Stimulated activated naive CD8-positive, alpha-beta T cell treated with anti-CD3 and anti-CD28 coated beads, Interleukin-15, amount 100 ng/mL, for 72 hours (primary cell): ENCODE data around the gene CASK.

ENCODE experiments used
- ATAC-seq: fragments of 150-1000 bp; cut with Tn5 transposase; 2 replicates; pipeline ENCODE4 v1.10.0; 2021; ENCODE audit warnings: mild to moderate bottlenecking, moderate library complexity
- DNase-seq, 2 donors: peaks; one replicate each; pipeline ENCODE4 v3.0.0; 2021 to 2022
- H3K27ac Mint-ChIP-seq, 2 donors: one replicate each; pipeline ENCODE4 v1.8.0; 2022; ENCODE audit warnings: mild to moderate bottlenecking in 2 of 2, mixed read lengths in 2 of 2, moderate library complexity in 2 of 2
- H3K27me3 Mint-ChIP-seq: one replicate; pipeline ENCODE4 v1.8.0; 2022; ENCODE audit warnings: mixed read lengths
- H3K4me1 Mint-ChIP-seq: one replicate; pipeline ENCODE4 v1.8.0; 2022; ENCODE audit warnings: mild to moderate bottlenecking, mixed read lengths
- H3K4me3 Mint-ChIP-seq, 2 donors: one replicate each; pipeline ENCODE4 v1.8.0; 2022; ENCODE audit warnings: mild to moderate bottlenecking in 2 of 2, mixed read lengths in 2 of 2, moderate library complexity in 1 of 2
- H3K9me3 Mint-ChIP-seq, 2 donors: one replicate each; pipeline ENCODE4 v1.8.0; 2022; ENCODE audit warnings: mixed read lengths in 2 of 2

Gene CASK

DNA sequence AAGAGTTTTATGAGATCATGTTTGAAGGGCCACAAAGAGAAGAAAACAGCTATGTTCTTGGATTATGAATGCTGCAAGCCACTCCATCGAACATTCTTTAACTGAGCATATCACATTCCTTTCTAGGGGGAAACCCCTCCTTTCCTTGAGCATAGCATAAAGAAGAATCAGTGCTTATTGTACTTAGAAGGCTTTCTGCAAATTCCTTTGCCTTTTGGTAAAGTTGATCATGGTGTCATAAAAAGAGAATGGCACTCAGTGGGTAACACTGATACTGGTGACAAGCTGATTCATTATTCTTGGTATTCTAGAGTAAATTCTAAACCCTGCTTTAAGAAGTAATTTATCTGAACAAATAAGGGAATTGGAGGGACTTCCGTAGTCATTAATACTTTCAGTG, 323.1 kb downstream of the CASK start:
- Mint-ChIP-seq H3K27ac (no peak overlapping the region), H3K4me1 (peaks cover 8% of the 10 kb centered on the region), H3K27me3 (no peaks in the 10 kb centered on the region), H3K9me3 (no peaks in the 10 kb centered on the region), H3K4me3 (no peak overlapping the region)
- DNase-seq (no peak), ATAC-seq (no peak)

DNA sequence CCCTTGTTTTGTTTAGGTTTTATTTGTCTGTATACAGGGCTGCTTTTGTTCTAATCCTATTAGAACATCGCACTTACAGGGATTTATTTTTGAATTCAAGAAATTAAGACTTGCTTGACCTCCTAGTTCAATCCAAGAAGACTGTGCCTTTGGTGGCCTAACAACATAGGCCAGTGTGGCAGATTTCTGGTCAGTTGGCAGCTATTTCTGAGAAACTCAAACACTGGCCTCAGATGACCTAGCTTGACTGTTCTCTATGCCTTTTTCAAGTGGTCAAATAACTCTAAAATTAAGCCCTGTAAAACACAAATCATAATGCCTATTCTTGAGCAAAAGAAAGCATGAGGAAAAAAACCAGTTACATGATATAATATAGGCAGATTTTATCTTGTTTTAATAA, 323.8 kb downstream of the CASK start:
- Mint-ChIP-seq H3K27me3 (no peaks in the 10 kb centered on the region), H3K27ac (no peak overlapping the region), H3K4me1 (peaks cover 8% of the 10 kb centered on the region), H3K9me3 (no peaks in the 10 kb centered on the region), H3K4me3 (no peak overlapping the region)
- ATAC-seq (no peak), DNase-seq (no peak)

DNA sequence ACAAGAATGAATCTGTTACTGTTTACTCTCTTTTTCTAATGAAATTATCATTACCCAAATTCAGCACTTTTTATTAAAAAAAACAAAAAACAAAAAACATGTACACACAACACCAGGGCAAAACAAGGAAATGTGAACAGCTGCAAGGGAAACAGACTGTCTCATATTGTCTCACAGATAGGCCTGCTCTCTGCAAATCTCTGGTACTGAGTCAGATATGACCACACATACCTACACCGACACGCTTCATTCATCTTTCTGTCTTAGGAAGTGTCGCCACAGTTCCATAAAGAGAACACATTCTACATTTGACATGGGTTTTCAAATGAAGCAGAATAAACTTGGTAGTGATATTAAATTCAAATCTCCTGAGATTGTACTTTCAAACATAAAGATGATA, 326.8 kb downstream of the CASK start:
- Mint-ChIP-seq H3K4me1 (peaks cover 8% of the 10 kb centered on the region), H3K27ac (no peak overlapping the region), H3K27me3 (no peaks in the 10 kb centered on the region), H3K4me3 (no peak overlapping the region), H3K9me3 (no peaks in the 10 kb centered on the region)
- DNase-seq (no peak), ATAC-seq (peak; percentile 83)

DNA sequence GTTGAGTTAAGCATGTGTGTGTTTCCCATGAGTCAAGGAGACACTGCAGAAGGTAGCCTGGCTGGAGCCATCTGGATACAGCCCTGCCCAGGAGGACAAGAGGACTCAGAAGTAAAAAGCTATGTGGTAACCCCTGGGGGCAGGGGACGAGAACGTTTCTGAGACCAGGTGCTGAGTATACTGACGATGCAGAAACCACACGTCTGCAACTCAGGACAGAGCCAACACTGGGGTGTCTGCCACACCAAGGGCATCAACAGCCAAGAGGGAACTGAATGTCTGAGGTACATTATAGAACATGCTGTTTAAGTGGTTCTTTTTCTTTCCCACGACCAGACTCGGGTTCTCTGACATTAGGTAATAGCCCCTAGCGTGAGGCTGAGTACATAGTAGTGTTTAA, 328.7 kb downstream of the CASK start:
- Mint-ChIP-seq H3K27me3 (no peaks in the 10 kb centered on the region), H3K27ac (no peak overlapping the region), H3K4me3 (no peak overlapping the region)

DNA sequence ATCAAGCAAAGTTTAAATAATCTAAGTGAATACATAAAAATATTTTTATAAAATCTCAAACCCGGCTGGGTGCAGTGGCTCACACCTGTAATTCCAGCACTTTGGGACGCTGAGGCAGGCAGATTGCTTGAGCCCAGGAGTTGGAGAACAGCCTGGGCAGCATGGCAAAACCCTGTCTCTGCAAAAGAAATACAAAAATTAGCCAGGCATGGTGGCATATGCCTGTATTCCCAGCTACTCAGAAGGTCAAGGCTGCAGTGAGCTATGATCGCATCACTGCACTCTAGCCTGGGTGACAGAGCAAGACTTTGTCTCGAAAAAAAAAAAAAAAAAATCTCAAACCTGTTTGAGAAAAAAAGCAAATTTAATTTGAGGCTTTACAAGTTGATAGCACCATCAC, 331.4 kb downstream of the CASK start:
- H3K4me3 Mint-ChIP-seq = no peak overlapping the region
- no peaks in the 10 kb centered on the region for H3K9me3 Mint-ChIP-seq
- no peaks in the 10 kb centered on the region for H3K27me3 Mint-ChIP-seq
- H3K4me1 Mint-ChIP-seq = peaks cover 7% of the 10 kb centered on the region
- H3K27ac Mint-ChIP-seq = no peak overlapping the region
- ATAC-seq = no peak
- no peak for DNase-seq

More for the DNA sequence above, 328.7 kb downstream of the CASK start:
- DNase-seq = no peak
- Mint-ChIP-seq H3K4me1 (peaks cover 8% of the 10 kb centered on the region), H3K9me3 (no peaks in the 10 kb centered on the region)
- ATAC-seq = no peak

DNA sequence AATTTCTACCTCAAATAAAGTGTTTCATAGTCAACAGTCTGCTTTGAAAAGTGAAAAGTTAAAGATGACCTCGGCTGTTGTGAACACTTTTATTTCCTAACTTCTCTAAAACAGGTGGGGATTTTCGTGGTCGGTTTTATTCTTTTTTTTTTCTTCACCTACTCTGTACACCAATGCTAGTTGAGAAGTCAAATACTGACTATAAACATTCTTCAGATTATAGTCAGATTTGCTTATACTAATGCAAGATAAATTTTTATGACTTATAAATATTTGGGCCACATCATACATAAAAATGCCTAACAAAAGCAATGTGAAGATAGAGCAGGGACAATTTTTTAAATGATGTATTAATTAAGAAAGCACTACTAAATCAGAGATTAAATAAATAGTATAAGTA, 332.7 kb downstream of the CASK start:
- no peaks in the 10 kb centered on the region for H3K27me3 Mint-ChIP-seq
- no peak for ATAC-seq
- H3K4me1 Mint-ChIP-seq = no peaks in the 10 kb centered on the region
- no peak overlapping the region for H3K4me3 Mint-ChIP-seq
- no peak overlapping the region for H3K27ac Mint-ChIP-seq
- DNase-seq = no peak
- H3K9me3 Mint-ChIP-seq = no peaks in the 10 kb centered on the region

DNA sequence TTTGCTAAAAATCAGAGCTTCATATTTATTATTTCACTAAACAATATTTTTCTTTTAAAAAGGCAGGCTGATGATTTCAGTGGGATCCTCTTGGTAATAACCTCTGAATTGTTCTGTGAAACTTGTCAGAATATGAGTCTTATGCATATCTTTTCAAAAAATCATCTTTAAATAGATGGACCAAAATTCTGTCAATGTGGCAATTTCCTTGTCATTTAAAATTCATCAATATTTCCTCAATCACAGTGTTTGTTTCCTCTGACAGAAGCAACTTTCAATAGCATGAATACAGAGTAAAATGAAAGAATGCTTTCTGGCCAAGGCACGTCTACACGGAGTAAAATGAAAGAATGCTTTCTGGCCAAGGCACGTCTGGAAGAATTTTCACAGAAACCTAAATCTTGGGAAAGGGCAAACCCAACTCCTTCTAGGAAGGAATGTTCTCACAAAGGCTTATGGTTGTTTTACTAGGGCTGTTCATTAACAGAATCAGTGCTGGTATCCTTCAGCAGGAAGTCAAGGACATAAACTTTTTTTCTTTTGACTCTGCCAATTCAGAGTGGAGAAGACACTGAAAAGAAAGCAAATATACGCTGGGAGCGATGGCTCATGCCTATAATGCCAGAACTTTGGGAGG, 333.6 kb downstream of the CASK start:
- Mint-ChIP-seq H3K27ac (no peak overlapping the region), H3K9me3 (no peaks in the 10 kb centered on the region), H3K4me3 (no peak overlapping the region), H3K4me1 (no peaks in the 10 kb centered on the region), H3K27me3 (no peaks in the 10 kb centered on the region)
- no peak for DNase-seq
- ATAC-seq = no peak

DNA sequence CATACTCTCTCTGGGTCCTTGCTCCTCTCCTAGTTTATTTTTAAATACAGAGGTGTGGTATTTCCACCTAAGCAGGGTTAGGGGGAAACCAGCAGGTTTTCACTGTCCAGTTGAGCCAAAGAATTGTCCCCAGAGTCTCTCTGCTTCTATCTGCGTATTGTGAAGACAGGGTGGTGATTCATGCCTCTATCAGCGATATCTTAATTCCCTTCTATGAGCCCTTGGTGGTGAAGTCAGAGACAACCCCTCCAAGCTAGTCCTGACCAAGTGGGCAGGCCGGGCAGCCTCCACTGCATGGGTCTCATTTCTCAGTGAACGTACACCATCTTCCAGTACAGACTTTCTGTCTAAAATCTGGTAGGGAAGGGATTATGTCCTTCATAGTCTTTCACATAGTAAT, 335.1 kb downstream of the CASK start:
- no peak for ATAC-seq
- H3K27ac Mint-ChIP-seq = no peak overlapping the region

DNA sequence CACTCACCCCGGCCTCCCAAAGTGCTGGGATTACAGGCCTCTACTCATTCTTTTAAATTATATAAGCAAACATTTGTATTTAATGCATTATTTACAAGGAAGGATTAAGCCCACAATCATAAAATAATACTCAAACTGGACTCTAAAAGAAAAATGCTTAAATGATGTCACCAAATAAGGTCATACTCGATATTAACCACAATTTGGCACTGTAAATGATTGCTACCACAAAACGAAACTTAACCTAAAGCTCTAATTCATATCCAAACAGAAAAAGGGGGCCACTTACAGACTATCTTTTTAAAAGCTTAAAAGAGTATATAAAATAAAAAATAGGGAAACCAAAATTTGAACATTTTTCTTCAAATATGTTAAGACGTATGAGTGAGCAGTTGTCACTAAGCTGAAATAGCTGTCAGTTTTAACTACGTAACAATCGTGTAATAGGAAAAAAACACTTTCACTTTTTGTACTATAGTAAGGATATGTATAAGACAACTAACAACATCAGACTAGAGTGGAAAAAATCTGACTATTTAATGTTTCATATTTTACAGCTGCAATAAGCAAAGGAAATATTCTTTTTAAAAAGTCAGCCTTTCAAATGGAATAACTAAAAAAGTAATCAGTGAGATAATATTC, 342.8 kb downstream of the CASK start:
- no peaks in the 10 kb centered on the region for H3K27me3 Mint-ChIP-seq
- ATAC-seq (no peak), DNase-seq (no peak)
- no peak overlapping the region for H3K4me3 Mint-ChIP-seq
- H3K27ac Mint-ChIP-seq = no peak overlapping the region
- peaks cover 5% of the 10 kb centered on the region for H3K4me1 Mint-ChIP-seq
- no peaks in the 10 kb centered on the region for H3K9me3 Mint-ChIP-seq

More for the DNA sequence above, 335.1 kb downstream of the CASK start:
- DNase-seq = no peak
- Mint-ChIP-seq H3K4me3 (no peak overlapping the region), H3K27me3 (no peaks in the 10 kb centered on the region), H3K9me3 (no peaks in the 10 kb centered on the region), H3K4me1 (no peaks in the 10 kb centered on the region)

DNA sequence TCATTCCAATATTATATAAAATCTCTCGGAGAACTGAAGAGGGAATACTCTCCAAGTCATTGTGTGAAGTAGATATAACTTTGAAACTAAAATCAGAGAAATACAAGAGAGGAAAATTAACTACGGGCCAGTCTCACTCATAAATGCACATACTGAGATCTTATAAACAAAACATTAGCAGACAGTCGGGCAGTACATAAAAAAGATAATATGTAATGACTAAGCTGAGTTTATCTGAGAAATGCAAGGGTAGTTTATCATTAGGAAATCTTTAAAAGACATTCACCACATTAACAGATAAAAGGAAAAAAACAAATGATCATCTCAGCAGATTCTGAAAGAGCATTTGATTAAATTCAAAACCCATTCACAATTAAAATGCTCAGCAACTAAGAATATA, 359.5 kb downstream of the CASK start:
- H3K4me3 Mint-ChIP-seq = no peak overlapping the region
- no peak for ATAC-seq
- H3K27me3 Mint-ChIP-seq = no peaks in the 10 kb centered on the region
- H3K27ac Mint-ChIP-seq = no peak overlapping the region
- H3K9me3 Mint-ChIP-seq = no peaks in the 10 kb centered on the region
- no peak for DNase-seq
- H3K4me1 Mint-ChIP-seq = peaks cover 10% of the 10 kb centered on the region

DNA sequence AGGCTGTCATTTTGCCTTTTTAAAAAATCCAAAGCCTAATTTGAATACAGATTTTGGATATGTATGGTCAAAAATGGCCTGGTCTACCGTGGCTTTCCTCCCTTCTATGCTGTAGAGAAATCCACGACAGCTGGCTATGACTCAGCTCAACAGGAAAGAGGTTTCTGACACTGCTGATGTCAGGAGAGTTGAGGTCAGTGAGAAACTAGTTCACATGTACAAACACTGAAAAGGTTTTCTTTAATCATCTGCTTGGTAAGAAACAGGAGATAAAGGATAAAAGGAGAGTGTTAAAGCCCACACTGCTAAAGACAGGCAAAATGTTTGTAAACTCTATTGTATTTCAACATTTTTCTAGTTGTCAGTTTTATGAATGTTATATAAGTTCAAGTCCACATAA, 362.3 kb downstream of the CASK start:
- H3K4me1 Mint-ChIP-seq = peaks cover 30% of the 10 kb centered on the region
- peak; percentile 87 for ATAC-seq
- DNase-seq = peak; percentile 7 to 49
- H3K9me3 Mint-ChIP-seq = no peaks in the 10 kb centered on the region
- H3K27me3 Mint-ChIP-seq = no peaks in the 10 kb centered on the region
- peak overlapping the region; percentile 26 to 59 for H3K4me3 Mint-ChIP-seq
- peak overlapping the region; percentile 60 to 91 for H3K27ac Mint-ChIP-seq

DNA sequence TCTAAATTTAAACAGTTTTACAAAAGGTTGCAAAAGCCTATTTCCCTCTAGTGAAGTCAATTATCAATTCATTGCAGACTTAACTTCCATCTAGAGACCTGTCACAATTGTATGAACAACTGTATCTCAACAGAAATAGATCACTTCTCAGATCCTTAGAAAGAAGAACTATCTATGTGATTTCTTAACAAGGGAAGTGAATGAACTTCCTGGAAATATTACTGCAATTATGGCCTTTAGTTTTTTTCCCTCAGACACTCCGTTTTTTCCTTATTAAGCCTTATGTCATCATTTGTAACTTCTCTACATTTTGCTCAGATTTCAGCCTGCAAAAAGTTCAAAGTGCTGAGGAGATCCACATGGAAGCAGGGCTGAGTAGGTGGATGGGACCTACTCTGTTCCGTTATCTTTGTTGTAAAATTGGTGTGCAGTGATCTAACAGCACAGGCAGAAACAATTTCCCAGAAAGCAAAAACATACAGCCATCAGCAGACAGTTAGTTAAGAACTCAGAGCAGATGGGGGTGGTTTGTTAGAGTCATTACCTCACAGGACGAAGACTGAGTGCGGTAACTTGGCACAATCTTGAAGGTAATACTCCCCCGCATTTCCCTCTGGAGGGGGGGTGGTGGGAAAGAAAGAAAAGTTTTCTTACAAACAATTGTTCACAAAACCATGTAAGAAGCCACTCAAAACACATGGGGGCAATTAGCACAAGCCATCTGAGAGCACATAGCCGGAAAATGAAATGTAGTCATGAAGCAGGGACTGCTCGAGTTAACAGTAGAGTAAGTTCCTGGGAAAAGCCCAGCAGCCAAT, 363.9 kb downstream of the CASK start:
- Mint-ChIP-seq H3K4me3 (peak overlapping the region; percentile 26 to 42), H3K4me1 (peaks cover 30% of the 10 kb centered on the region), H3K27me3 (no peaks in the 10 kb centered on the region), H3K9me3 (no peaks in the 10 kb centered on the region), H3K27ac (peak overlapping the region in 1 of 2 donors; percentile 74)
- DNase-seq (peak; percentile 19 to 60), ATAC-seq (peak; percentile 86)

DNA sequence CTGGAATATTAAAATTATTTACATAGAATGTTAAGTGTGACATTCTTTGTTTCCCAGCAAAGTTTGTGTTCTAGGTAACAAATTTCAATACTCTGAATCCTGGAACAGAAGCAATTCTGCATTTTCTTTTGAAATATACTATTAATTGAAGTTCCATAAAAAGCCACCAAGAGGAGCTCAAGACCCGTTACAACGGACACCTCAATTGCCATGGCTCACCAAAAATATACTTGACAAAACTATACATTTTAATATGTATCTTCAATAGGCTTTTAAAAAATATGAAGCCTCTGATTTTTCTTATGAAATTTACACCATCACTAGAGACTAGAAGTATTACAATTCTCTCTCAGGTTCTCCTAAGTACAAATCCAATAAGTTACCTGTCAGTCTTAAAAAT, 364.8 kb downstream of the CASK start:
- ATAC-seq = no peak
- peaks cover 30% of the 10 kb centered on the region for H3K4me1 Mint-ChIP-seq
- H3K27ac Mint-ChIP-seq = peak overlapping the region in 1 of 2 donors; percentile 11
- peak overlapping the region in 1 of 2 donors; percentile 9 for H3K4me3 Mint-ChIP-seq
- no peaks in the 10 kb centered on the region for H3K27me3 Mint-ChIP-seq
- no peaks in the 10 kb centered on the region for H3K9me3 Mint-ChIP-seq
- DNase-seq = no peak

DNA sequence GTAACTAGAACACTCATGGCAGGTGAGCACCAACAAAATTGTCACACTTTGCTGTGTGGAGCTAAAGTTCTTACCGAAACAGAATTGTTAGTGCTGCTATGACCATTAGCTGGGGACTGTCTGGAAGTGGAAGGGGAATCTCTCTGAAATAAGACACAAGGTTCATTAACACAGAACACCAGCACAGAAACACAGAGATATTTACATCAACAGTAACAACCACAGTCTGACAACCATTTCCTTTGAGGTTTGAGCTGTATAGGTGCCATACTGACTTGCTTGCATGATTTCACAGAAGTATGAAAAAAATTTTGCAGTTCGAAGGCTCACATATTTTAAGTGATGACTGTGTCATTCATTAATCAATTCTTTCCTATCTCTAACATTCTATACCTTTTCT, 366.4 kb downstream of the CASK start:
- Mint-ChIP-seq H3K27me3 (no peaks in the 10 kb centered on the region), H3K4me1 (peaks cover 30% of the 10 kb centered on the region), H3K27ac (peak overlapping the region in 1 of 2 donors; percentile 69), H3K9me3 (no peaks in the 10 kb centered on the region), H3K4me3 (peak overlapping the region in 1 of 2 donors; percentile 57)
- DNase-seq = no peak
- ATAC-seq = peak; percentile 71

DNA sequence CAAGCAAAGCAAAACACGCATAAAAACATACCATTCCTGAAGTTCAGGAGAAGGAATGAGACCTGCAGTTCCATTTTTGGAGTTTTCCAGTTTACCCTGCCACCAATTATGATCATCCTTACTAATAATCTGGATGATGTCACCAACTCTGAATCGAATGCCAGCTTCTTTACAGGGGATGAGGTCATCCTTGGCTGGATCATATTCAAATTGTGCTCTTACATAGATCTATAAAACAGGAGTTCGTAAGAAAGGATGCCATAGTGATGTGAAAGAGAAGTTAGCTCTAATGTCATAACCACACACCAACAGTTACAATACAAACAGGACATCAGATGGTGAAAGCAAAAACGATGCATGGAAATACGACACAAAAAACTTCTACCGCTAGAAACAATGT, 369.7 kb downstream of the CASK start:
- no peaks in the 10 kb centered on the region for H3K27me3 Mint-ChIP-seq
- peaks cover 18% of the 10 kb centered on the region for H3K4me1 Mint-ChIP-seq
- ATAC-seq (no peak), DNase-seq (no peak)
- H3K27ac Mint-ChIP-seq = no peak overlapping the region
- no peaks in the 10 kb centered on the region for H3K9me3 Mint-ChIP-seq
- no peak overlapping the region for H3K4me3 Mint-ChIP-seq

DNA sequence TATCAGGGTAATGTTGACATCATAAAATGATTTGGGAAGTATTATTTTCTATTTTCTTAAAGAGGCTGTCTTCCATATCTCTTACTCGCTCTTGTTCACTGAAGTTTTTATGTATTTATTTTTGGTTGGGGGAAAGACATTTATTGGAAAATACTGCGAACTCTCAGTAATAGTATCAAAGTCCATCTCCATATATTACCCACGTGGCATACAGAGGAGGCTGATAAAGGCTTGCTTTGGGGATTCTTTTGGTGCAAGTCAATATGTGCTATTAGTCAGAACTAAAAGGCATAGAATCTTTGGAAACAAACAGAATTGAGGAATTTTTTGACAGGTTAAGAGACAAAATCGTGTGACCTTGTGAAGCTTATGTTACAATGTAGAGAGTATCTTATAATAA, 374.9 kb downstream of the CASK start:
- no peaks in the 10 kb centered on the region for H3K27me3 Mint-ChIP-seq

More for the DNA sequence above, 374.9 kb downstream of the CASK start:
- DNase-seq (no peak), ATAC-seq (no peak)
- Mint-ChIP-seq H3K4me3 (no peak overlapping the region), H3K9me3 (no peaks in the 10 kb centered on the region), H3K27ac (peak overlapping the region in 1 of 2 donors; percentile 53), H3K4me1 (no peaks in the 10 kb centered on the region)
